ENCODE data around the gene CPNE6. TPM values are rescaled to one million over a fixed set of nuclear protein-coding genes. Genes with fewer than 3 reads are reported as not detected.

Gene CPNE6
- total RNA-seq, 1 experiment from 2014 or later, result not detected

GRCh38 chr14:24092505-24093206, 21.3 kb downstream of the CPNE6 start:
- H3K4ac ChIP-seq (ENCODE audit: low read depth, low read length), result no peak overlapping the region

More at GRCh38 chr14:24092505-24093206, 21.3 kb downstream of the CPNE6 start:
- Histone ChIP-seq H3K23ac (ENCODE audit: insufficient read length, low read depth, low read length) (no peak overlapping the region), H2AK5ac (ENCODE audit: insufficient read length, low read length) (no peak overlapping the region), H4K20me1 (ENCODE audit: control insufficient read depth, insufficient read depth, insufficient read length) (no peaks in the 10 kb centered on the region), H2BK12ac (ENCODE audit: insufficient read length, low read depth, low read length) (peak overlapping the region; percentile 51), H3K23me2 (ENCODE audit: insufficient read length, low read depth, low read length, poor library complexity, severe bottlenecking) (peaks cover 6% of the 10 kb centered on the region), H3K9ac (ENCODE audit: extremely low read depth, insufficient read length, low read length) (no peak overlapping the region), H3K18ac (ENCODE audit: insufficient read length, low read depth, low read length) (no peak overlapping the region), H3K4me1 (ENCODE audit: insufficient read depth, low read length) (no peaks in the 10 kb centered on the region; the same call in 1 of the 2 replicates), H3K56ac (ENCODE audit: insufficient read length, low read depth, low read length) (no peak overlapping the region), H3K79me2 (ENCODE audit: insufficient read depth, low read length) (no peaks in the 10 kb centered on the region; the same call in 1 of the 2 replicates), H4K91ac (ENCODE audit: insufficient read length, low read depth, low read length) (no peak overlapping the region), H3K9me3 (ENCODE audit: control insufficient read depth, low read depth, low read length) (no peaks in the 10 kb centered on the region), H2AFZ (ENCODE audit: low read length) (no peak overlapping the region), H3K14ac (ENCODE audit: insufficient read depth, low read length) (no peak overlapping the region), H2BK5ac (ENCODE audit: insufficient read length, low read length) (no peak overlapping the region), H3K27ac (ENCODE audit: insufficient read length, low read depth, low read length) (no peak overlapping the region), H3T11ph (ENCODE audit: low read length) (no peak overlapping the region), H3K4me2 (ENCODE audit: insufficient read depth, insufficient read length, low read length) (no peak overlapping the region), H4K8ac (replicated peaks; ENCODE audit: insufficient read length, low read depth, low read length) (no peak overlapping the region), H2BK15ac (ENCODE audit: low read depth, low read length) (no peak overlapping the region), H4K5ac (ENCODE audit: insufficient read length, low read depth, low read length) (no peak overlapping the region), H2BK20ac (ENCODE audit: low read depth, low read length, poor library complexity, severe bottlenecking) (no peak overlapping the region), H3K27me3 (ENCODE audit: insufficient read depth, low read length) (no peaks in the 10 kb centered on the region), H2BK120ac (ENCODE audit: low read depth, low read length, poor library complexity, severe bottlenecking) (no peak overlapping the region), H3K79me1 (ENCODE audit: insufficient read depth, low read depth, low read length, poor library complexity, severe bottlenecking) (no peaks in the 10 kb centered on the region)
- no CpG with 5 or more reads among the region's 4 CpGs for WGBS (ENCODE audit: extremely low coverage, insufficient read length, low lambda C conversion rate)
- H3K36me3 Mint-ChIP-seq (ENCODE audit: insufficient read depth in 1 of 3, low read depth in 3 of 3), result peaks cover 12 to 20% (median 13%) of the 10 kb centered on the region in 3 experiments; a peak in 6 of 7 replicates
- H3K27ac Mint-ChIP-seq, result peak overlapping the region in 2 of 3 experiments; percentile 97 to 98; a peak in 3 of 7 replicates
- DNase-seq, result no peak
- H3K4me3 Mint-ChIP-seq, result peak overlapping the region in 1 of 2 experiments; percentile 93; a peak in 3 of 5 replicates
- H3K4me1 Mint-ChIP-seq, result peaks cover 21 to 41% of the 10 kb centered on the region in 2 experiments
- H3K9me3 Mint-ChIP-seq, result peaks cover 0 to 2% of the 10 kb centered on the region in 2 experiments; a peak in 3 of 5 replicates
- TF ChIP-seq CTCF (conservative IDR thresholded peaks at IDR 0.05), result no peak
- peaks cover 4% of the 10 kb centered on the region for H3K27me3 Mint-ChIP-seq (ENCODE audit: low read depth)

All from H9 (cell line).